Activated CD4-positive, alpha-beta T cell treated with anti-CD3 and anti-CD28 coated beads, Interleukin-2, amount 10 ng/mL, durations not matched to agents 24 days and 14 days (primary cell): Measurements from ENCODE around the gene IL9R. TPM values are rescaled to one million over a fixed set of nuclear protein-coding genes. Genes with fewer than 3 reads are reported as not detected.
A peak's percentile ranks its signal among the peaks of the same experiment; 100 is the strongest.
"Not testable (repeated sequence)": the region's sequence is repeated elsewhere in the genome, so short reads cannot be mapped to it uniquely, and the experiment has no call there.

Source experiments
- DNase-seq: peaks from one replicate; pipeline ENCODE4 v3.0.0; 2022
- H3K27ac Mint-ChIP-seq: one replicate; pipeline ENCODE4 v1.8.0; 2022; ENCODE audit warnings: mild to moderate bottlenecking, mixed read lengths
- H3K27me3 Mint-ChIP-seq: one replicate; pipeline ENCODE4 v1.8.0; 2022; ENCODE audit warnings: mixed read lengths
- H3K36me3 Mint-ChIP-seq: one replicate; pipeline ENCODE4 v1.8.0; 2022; ENCODE audit warnings: low read depth, mild to moderate bottlenecking, mixed read lengths
- H3K4me1 Mint-ChIP-seq: one replicate; pipeline ENCODE4 v1.8.0; 2021; ENCODE audit warnings: mixed read lengths
- H3K4me3 Mint-ChIP-seq: one replicate; pipeline ENCODE4 v1.8.0; 2022; ENCODE audit warnings: mild to moderate bottlenecking, moderate library complexity, mixed read lengths
- H3K9me3 Mint-ChIP-seq: one replicate; pipeline ENCODE4 v1.8.0; 2021; ENCODE audit warnings: mixed read lengths
- intact Hi-C: fragments of 100-400 bp; cut with micrococcal nuclease; formaldehyde crosslinking; loops from one replicate; pipeline ENCODE4 v1.15.1; 2023
- total RNA-seq: library from RNA; stranded (reverse); gene quantifications from 2 replicates; pipeline ENCODE4 v1.2.3, GENCODE V29; 2022

IL9R gene
- total RNA-seq, 1 donor from 2014 or later = 8.7 TPM

GRCh38 chrX:155971658-155972057 lies 25.8 kb upstream of the IL9R start:
- Mint-ChIP-seq H3K9me3 (peaks cover 15% of the 10 kb centered on the region), H3K4me1 (peaks cover 20% of the 10 kb centered on the region)
- H3K4me3 Mint-ChIP-seq, DNase-seq, H3K36me3 Mint-ChIP-seq, H3K27me3 Mint-ChIP-seq, H3K27ac Mint-ChIP-seq, intact Hi-C loops: not testable (repeated sequence)

GRCh38 chrX:155972241-155972640 lies 25.3 kb upstream of the IL9R start:
- H3K36me3 Mint-ChIP-seq, H3K27me3 Mint-ChIP-seq, H3K4me3 Mint-ChIP-seq, DNase-seq, intact Hi-C loops, H3K27ac Mint-ChIP-seq: not testable (repeated sequence)
- Mint-ChIP-seq H3K9me3 (peaks cover 15% of the 10 kb centered on the region), H3K4me1 (peaks cover 17% of the 10 kb centered on the region)

GRCh38 chrX:155983326-155983725 lies 14.2 kb upstream of the IL9R start:
- Mint-ChIP-seq H3K27me3 (peaks cover 2% of the 10 kb centered on the region), H3K4me1 (no peaks in the 10 kb centered on the region), H3K4me3 (no peak overlapping the region), H3K36me3 (no peaks in the 10 kb centered on the region), H3K27ac (no peak overlapping the region), H3K9me3 (no peaks in the 10 kb centered on the region)
- no peak for DNase-seq
- intact Hi-C loops = no loop called here

- Mint-ChIP-seq H3K4me1 (no peaks in the 10 kb centered on the region), H3K4me3 (no peak overlapping the region), H3K27ac (no peak overlapping the region), H3K9me3 (no peaks in the 10 kb centered on the region), H3K27me3 (no peaks in the 10 kb centered on the region), H3K36me3 (no peaks in the 10 kb centered on the region)
- intact Hi-C loops = no loop called here
- no peak for DNase-seq
Observed at GRCh38 chrX:155985208-155985607, 12.3 kb upstream of the IL9R start.

- H3K9me3 Mint-ChIP-seq, H3K27ac Mint-ChIP-seq, H3K36me3 Mint-ChIP-seq, H3K27me3 Mint-ChIP-seq, DNase-seq, H3K4me3 Mint-ChIP-seq, H3K4me1 Mint-ChIP-seq, intact Hi-C loops: not testable (repeated sequence)
Observed at GRCh38 chrX:155986995-155987394, 10.5 kb upstream of the IL9R start.

- no peak overlapping the region for H3K27ac Mint-ChIP-seq
- no peak for DNase-seq
- no peaks in the 10 kb centered on the region for H3K36me3 Mint-ChIP-seq
- no peaks in the 10 kb centered on the region for H3K27me3 Mint-ChIP-seq
- no peaks in the 10 kb centered on the region for H3K4me1 Mint-ChIP-seq
- H3K9me3 Mint-ChIP-seq = peaks cover 9% of the 10 kb centered on the region
- intact Hi-C loops = no loop called here
- H3K4me3 Mint-ChIP-seq = no peak overlapping the region
Observed at GRCh38 chrX:155988859-155989258, 8.6 kb upstream of the IL9R start.

GRCh38 chrX:155993421-155993820 lies 4.1 kb upstream of the IL9R start:
- Mint-ChIP-seq H3K27me3 (no peaks in the 10 kb centered on the region), H3K9me3 (peaks cover 9% of the 10 kb centered on the region), H3K4me3 (no peak overlapping the region), H3K36me3 (no peaks in the 10 kb centered on the region), H3K4me1 (peaks cover 27% of the 10 kb centered on the region), H3K27ac (no peak overlapping the region)
- intact Hi-C loops = no loop called here
- no peak for DNase-seq

GRCh38 chrX:155995321-155995875 lies 2.1 kb upstream of the IL9R start:
- peaks cover 3% of the 10 kb centered on the region for H3K36me3 Mint-ChIP-seq
- peaks cover 38% of the 10 kb centered on the region for H3K4me1 Mint-ChIP-seq
- H3K27me3 Mint-ChIP-seq = no peaks in the 10 kb centered on the region
- DNase-seq = peak; percentile 46
- H3K9me3 Mint-ChIP-seq = peaks cover 9% of the 10 kb centered on the region
- no peak overlapping the region for H3K4me3 Mint-ChIP-seq
- intact Hi-C loops = no loop called here
- H3K27ac Mint-ChIP-seq = no peak overlapping the region

- intact Hi-C loops = no loop called here
- DNase-seq = peak; percentile 57
- Mint-ChIP-seq H3K4me1 (peaks cover 55% of the 10 kb centered on the region), H3K27me3 (no peaks in the 10 kb centered on the region), H3K36me3 (peaks cover 3% of the 10 kb centered on the region), H3K27ac (peak overlapping the region; percentile 91), H3K9me3 (peaks cover 3% of the 10 kb centered on the region), H3K4me3 (peak overlapping the region; percentile 82)
Observed at GRCh38 chrX:155998116-155998515, 620 bp downstream of the IL9R start.

- H3K27ac Mint-ChIP-seq = peak overlapping the region; percentile 74
- H3K9me3 Mint-ChIP-seq = no peaks in the 10 kb centered on the region
- H3K27me3 Mint-ChIP-seq = no peaks in the 10 kb centered on the region
- peaks cover 63% of the 10 kb centered on the region for H3K4me1 Mint-ChIP-seq
- DNase-seq = peak; percentile 51
- peak overlapping the region; percentile 82 for H3K4me3 Mint-ChIP-seq
- intact Hi-C loops = no loop called here
- peaks cover 3% of the 10 kb centered on the region for H3K36me3 Mint-ChIP-seq
Observed at GRCh38 chrX:155998761-155999510, 1.4 kb downstream of the IL9R start.

GRCh38 chrX:155999751-156000150 lies 2.3 kb downstream of the IL9R start:
- H3K36me3 Mint-ChIP-seq, DNase-seq, H3K9me3 Mint-ChIP-seq, intact Hi-C loops, H3K27me3 Mint-ChIP-seq: not testable (repeated sequence)
- peaks cover 68% of the 10 kb centered on the region for H3K4me1 Mint-ChIP-seq
- H3K27ac Mint-ChIP-seq = peak overlapping the region; percentile 74
- H3K4me3 Mint-ChIP-seq = peak overlapping the region; percentile 64

- Mint-ChIP-seq H3K4me1 (peaks cover 64% of the 10 kb centered on the region), H3K27ac (peak overlapping the region; percentile 83), H3K9me3 (no peaks in the 10 kb centered on the region), H3K27me3 (no peaks in the 10 kb centered on the region), H3K36me3 (peaks cover 3% of the 10 kb centered on the region), H3K4me3 (peak overlapping the region; percentile 36)
- intact Hi-C loops = no loop called here
- DNase-seq = peak; percentile 54
Observed at GRCh38 chrX:156000361-156000926, 2.9 kb downstream of the IL9R start.

- Mint-ChIP-seq H3K27me3 (no peaks in the 10 kb centered on the region), H3K4me3 (peak overlapping the region; percentile 67), H3K4me1 (peaks cover 59% of the 10 kb centered on the region)
Observed at GRCh38 chrX:156001001-156001666, 3.6 kb downstream of the IL9R start.

GRCh38 chrX:156001667-156002021 lies 4.1 kb downstream of the IL9R start:
- Mint-ChIP-seq H3K36me3 (peaks cover 3% of the 10 kb centered on the region), H3K4me1 (peaks cover 55% of the 10 kb centered on the region), H3K4me3 (peak overlapping the region; percentile 67), H3K9me3 (no peaks in the 10 kb centered on the region), H3K27ac (peak overlapping the region; percentile 83), H3K27me3 (no peaks in the 10 kb centered on the region)
- intact Hi-C loops = no loop called here
- DNase-seq = peak; percentile 62

More at GRCh38 chrX:156001001-156001666, 3.6 kb downstream of the IL9R start:
- Mint-ChIP-seq H3K27ac (peak overlapping the region; percentile 83), H3K9me3 (no peaks in the 10 kb centered on the region), H3K36me3 (peaks cover 3% of the 10 kb centered on the region)
- intact Hi-C loops = no loop called here
- no peak for DNase-seq
